GM21447 (cell line): Measurements from ENCODE around the gene RTEL1.
A peak's percentile ranks its signal among the peaks of the same experiment; 100 is the strongest.
"Not testable (repeated sequence)": the region's sequence is repeated elsewhere in the genome, so short reads cannot be mapped to it uniquely, and the experiment has no call there.

ENCODE experiments used
- ATAC-seq: cut with Tn5 transposase; IDR thresholded peaks from one replicate; pipeline ENCODE4 v1.9.1; 2021; ENCODE audit not compliant: unreplicated experiment

Gene RTEL1

DNA sequence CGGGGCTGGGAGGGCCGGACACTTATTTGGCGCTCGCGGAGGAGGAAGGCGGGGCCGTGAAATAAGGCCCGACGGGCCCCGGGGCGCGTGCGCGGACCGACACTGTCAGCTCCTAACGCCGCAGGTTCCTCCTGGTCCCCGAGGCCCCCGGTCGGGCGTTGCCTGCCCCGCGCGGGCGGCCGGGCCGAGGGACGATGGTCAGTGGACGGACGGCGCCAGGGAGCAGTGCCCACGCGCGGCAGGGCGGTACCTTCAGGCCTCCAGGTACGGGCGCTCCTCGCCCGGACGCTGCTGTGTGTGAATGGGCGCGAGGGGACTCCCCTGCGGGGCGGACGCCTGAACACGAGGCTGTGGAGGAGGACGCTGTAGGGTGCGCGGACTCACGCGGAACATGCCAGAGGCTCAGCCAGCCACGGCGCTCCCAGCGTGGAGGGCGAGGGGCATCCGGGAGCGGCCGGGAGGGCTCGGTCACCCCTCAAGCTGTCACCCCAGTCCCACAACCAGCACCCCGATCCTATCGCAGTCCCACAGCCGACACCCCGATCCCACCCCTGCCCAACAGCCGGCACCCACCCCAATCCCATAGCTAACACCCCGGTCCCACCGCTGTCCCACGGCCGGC is 30.9 kb upstream of the RTEL1 start:
- peak; percentile 61 for ATAC-seq

DNA sequence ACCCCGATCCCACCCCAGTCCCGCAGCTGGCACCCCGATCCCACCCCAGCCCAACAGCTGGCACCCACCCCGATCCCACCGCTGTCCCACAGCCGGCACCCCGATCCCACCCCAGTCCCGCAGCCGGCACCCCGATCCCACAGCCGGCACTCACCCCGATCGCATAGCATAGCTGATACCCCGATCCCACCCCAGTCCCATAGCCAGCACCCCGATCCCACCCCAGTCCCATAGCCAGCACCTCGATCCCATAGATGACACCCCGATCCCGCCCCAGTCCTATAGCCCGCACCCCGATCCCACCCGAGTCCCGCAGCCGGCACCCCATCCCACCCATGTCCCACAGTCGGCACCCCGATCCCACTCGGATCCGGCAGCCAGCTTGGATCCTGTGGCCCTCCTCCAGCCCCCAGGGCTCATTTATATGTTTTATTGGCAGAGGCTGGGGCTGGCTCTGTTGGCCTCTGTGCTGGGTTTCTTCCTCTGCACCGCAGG is 30.3 kb upstream of the RTEL1 start:
- ATAC-seq, result no peak

DNA sequence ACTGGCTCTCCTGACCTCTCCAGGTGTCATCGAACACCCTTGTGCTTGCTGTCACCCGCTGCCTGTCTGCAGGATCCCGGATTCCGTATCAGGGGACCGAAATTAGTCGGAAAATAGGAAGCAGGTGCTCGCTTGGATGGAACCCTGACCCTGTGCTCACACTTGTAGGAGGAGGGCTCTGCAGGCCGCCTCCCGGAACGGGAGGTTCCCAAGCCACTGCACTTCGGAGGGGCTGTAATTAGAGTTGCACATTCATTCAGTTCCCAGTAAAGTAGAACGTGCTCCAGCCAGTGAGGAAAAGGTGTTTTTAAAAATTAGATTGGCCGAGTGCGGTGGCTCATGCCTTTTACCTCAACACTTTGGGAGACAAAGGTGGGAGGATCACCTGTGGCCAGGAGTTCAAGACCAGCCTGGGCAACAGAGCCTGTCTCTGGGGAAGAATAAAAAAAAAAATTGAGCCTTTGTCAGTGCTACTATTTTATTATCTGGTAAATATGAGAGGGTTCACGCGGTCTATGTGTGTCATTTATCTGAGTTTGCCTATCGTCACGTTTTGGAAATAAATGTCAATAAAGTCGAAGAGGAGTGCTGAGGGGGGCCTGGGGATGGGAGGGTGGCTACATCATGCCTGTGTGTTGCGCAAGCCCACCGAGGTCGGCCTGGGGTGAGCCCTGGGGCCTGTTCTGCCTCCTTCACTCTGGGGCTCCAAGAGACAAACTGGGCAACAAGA is 29.7 kb upstream of the RTEL1 start:
- ATAC-seq, result no peak

DNA sequence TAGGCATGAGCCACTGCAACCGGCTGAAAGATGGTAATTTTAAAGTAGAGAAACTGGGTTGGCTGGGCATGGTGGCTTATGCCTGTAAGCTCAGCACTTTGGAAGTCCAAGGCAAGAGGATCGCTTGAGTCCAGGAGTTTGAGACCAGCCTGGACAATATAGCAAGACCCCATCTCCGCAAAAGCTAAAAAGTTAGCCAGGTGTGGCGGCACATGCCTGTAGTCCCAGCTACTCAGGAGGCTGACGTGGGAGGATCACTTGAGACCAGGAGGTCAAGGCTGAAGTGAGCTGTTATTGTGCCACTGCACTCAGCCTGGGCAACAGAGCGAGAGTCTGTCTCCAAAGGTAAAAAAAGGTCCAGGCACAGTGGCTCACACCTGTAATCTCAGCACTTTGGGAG is 27.2 kb upstream of the RTEL1 start:
- not testable (repeated sequence) for ATAC-seq

DNA sequence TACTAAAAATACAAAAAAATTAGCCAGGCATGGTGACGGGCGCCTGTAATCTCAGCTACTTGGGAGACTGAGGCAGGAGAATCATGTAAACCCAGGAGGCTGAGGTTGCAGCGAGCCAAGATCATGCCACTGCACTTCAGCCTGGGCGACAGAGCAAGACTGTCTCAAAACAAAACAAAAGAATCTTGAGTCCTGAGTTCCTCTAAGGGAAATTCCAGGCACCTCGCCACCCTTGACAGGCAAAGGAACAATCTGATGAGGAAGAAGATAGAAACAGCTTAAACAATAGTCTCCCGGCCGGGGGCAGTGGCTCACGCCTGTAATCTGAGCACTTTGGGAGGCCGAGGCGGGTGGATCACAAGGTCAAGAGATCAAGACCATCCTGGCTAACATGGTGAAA is 26.7 kb upstream of the RTEL1 start:
- not testable (repeated sequence) for ATAC-seq

DNA sequence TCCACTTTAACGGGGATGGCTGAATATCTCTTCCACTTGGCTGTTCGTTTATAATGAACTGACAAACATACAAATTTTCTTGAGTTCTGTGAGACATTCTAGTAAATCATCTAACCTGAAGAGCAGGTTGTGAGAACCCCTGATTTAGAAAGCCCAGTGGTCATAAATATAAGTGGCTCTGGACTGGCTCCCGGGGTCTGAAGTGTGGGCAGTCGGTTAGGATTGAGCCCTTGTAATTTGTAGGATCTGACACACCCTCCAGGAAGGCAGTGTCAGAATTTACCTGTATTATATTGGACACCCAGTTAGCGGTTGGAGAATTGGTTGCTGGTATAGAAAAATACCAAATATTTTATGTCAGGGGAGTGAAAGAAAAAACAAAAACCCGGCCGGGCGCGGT is 24.4 kb upstream of the RTEL1 start:
- no peak for ATAC-seq

DNA sequence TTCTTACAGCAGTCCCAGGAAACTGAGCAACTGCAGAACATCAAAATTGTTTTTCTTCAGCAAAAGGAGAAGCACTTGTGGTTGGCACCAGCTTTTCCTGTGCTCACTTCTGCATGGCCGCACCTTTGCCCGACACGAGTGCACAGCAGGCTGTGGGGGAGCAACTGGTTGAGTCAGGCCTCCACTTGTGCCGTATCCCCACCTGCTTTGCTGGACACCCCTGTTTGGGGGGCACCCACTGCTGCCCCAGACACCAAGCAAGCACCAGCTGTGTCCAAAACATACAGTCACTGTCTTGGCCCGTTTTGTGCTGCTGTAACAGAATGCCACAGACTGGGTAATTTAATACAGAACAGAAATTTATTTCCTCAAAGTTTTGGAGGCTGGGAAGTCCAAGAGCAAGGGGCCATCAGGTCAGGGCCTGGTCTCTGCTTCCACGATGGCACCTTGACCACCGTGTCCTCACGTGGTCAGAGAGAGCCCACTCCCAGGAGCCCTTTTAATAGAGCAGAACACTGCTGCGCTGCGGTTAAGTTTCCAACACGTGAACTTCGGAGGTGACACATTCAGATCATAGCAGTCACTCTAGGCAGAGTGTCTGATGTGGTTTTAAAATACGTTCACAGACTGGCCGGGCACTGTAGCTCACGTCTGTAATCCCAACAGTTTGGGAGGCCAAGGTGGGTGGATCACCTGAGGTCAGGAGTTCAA is 22.5 kb upstream of the RTEL1 start:
- peak; percentile 57 for ATAC-seq

DNA sequence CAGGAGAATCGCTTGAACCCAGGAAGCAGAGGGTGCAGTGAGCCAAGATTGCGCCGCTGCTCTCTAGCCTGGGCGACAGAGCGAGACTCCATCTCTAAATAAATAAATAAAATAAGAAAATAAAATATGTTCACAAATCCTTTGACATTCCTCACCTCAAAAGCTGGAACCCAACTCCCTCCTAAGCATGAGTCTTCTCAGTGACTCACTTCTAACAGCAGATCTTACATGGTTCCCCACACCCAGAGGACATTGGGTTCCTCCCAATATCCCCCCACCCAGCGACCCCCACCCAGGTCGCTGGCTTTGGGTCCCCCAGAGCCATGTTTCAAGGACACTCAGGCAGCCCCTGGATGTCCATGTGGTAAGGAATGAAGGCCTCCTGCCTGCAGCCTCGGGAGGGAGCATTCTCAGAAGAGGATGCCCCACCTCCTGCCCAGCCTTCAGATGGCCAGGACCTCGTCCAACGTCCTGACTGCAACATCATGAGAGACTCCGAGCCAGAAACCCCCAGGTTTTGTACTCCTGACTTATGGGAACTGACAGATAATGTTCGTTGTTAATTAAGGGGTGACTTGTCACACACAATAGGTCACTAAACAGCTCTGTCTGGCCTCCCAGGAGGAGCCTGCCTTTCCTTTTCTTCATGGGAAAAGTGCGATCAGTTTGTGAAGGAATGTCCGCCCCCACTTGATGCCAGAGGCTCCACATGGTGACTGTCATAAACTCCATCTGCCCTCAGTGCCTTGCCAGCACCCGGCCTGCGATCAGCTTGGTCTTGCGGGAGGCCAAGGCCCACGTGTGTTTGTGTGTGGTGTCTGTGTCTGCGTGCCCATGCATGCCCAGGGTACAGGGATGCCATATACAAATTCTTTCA is 21.1 kb upstream of the RTEL1 start:
- no peak for ATAC-seq

DNA sequence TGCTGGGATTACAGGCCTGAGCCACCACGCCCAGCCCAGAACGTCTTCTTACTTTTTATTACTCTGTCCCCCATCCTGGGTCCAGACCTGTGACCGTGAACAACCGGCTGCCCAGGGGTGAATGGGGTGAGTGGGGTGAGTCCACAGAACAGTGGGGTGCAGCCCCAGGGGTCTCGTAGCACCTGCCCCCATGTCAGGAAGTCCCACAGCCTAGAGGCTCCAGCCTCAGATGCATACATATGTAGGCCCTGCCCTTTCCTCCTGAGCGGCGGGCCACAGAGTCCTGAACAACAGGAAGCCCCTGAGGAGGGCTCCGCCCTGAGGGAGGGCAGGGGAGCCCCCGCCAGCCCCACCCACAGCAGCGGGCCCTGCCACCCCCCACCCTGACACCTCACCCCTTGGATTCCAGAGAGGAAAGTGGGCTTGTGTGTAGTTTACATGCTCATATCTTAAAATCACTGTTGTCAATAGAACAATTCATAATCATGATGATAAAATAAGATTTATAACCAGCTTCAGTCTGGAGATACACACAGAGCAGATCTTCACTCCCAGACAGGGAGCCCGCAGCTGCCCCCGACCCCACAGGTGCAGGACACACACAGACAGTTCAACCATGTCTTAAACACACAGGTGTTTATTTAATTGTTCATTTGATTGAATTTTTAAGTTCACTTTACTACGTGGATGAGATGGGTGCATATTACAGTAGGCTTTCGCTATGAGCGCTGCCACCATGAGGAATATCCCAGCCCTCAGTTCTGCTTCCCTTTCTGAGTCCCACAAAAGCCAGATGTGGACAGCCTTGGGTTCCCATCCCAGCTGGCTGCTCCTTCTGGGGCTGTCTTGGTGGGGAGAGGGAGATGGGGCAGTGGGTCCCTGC is 18.8 kb upstream of the RTEL1 start:
- ATAC-seq, result no peak

DNA sequence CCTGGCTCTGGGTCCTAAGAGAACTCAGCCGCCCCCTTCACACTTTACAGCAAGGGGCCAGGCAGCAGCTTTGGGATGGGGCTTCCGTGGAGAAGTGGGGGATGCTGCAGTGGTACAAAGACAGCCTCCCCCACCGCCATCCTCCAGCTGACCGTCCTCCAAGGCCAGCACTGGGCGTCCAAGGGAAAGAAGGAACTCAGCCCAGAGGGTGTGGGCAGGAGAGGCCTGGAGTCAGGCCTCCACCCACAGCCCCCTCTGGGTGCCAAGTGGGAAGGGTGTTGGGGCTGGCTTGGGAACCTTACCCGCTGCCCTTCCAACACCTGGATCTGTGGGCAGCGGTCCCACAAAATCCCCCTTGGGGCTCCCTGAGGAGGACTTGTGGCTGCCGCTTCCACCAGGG is 18.0 kb upstream of the RTEL1 start:
- no peak for ATAC-seq

DNA sequence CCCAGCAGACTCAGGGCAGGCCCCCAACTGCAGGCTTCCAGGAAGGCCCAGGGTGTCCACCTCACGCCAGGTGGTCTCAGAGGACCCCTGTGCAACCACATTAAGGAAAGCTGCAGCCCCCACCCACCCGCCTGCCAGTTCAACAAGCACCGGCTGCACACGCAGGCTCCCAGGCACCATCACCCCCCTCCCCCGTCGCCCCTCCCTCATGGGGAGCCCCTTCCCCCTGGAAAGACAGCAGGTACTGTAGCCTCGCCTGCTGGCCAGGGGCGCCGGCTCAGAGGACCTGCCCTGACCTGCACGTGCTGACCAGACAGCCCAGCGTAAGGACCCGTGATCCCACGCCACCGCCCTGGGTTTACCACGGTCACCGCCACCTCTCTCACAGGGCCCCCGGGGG is 17.4 kb upstream of the RTEL1 start:
- ATAC-seq, result not testable (repeated sequence)

DNA sequence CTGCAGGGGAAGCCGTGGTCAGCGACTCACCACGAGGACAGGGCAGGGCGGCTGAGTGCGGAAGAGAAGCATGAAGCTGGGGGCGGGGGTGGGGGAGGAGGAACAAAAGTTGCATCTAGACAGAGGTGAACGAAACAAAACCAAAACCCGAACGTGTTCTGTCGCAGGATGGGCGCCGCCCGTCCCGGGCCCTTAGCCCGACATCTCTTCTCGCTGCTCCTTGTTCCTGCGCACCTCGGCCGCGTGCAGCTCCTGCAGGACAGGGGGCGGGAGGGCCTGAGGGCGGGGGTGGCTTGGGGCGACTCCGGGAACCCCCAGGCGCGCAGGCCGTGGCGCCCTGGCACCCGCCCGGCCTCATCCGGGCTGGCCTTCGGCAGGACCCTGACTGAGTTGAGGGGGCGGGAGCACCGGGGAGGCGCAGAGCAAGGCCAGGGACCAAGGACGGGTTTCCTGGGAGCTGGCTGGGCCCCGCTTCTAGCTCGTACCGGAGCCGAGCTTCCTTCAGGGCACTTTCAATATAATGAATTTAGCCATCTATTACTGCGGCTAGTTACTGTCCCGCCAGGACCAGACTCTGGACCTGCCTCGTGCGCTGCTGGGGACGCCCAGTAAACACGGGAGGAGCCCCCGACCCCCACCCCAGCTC is 16.8 kb upstream of the RTEL1 start:
- no peak for ATAC-seq

DNA sequence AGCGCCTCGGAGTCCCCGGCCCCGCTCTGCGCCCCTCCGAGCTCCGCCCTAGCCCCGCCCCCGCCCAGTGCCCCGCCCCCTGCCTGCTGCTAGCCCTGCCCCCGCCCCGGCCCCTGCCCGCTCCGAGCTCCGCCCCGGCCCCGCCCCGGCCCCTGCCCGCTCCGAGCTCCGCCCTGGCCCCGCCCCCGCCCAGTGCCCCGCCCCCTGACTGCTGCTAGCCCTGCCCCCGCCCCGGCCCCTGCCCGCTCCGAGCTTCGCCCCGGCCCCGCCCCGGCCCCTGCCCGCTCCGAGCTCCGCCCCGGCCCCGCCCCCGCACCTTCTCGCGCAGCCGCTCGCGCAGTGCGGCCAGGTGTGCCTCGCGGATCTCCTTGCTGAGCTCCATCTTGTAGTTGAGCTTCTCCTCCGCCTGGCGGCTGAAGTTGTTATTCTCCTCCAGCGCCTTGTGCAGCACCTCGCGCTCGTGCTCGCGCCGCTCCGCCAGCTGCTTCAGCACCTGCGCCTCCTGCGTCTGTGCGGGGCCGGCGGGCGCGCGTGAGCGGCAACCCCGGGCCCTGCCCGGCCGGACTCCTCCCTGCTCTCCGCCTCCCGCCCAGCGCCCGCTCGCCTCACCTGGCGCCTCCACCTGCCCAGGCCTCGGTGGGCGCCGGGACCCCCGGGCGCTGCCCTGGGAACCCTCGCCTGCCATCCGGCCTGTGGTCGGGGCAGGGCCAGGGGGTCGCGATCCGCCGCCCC is 16.2 kb upstream of the RTEL1 start:
- ATAC-seq, result peak; percentile 50

DNA sequence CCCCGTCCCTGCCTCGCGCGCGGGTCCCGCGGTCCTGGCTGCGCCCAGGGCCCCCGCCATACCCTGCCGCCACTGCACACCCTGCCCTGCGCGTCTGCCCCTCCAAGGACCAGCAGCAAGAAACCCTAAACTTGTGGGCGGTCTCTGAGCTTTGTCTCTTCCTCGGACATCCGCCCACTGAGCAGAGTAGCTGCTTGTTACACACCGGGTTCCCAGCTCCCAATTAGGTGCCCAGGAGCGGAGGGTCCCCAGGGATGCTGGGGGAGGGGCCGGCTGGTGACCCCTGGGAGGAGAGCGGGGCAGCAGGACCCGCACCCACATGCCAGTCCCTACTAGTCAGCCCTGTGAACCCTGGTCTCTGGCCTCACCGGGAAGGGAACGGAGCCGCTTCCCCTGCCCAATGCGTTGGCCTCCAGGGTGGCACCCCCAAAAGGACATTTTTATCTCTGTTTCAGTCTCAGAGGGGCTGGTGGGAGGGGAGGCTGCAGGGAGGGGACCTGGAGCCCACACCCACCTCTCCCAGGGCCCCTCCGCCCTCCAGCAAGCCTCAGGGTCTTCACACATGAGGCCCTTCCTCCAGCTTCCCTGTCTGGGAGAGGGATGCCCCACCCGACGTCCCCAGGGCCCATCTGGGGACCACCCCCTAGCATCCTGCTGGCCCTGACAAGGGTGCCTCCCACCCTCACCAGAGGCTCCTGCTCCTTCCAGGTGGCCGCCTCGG is 15.4 kb upstream of the RTEL1 start:
- ATAC-seq, result no peak

DNA sequence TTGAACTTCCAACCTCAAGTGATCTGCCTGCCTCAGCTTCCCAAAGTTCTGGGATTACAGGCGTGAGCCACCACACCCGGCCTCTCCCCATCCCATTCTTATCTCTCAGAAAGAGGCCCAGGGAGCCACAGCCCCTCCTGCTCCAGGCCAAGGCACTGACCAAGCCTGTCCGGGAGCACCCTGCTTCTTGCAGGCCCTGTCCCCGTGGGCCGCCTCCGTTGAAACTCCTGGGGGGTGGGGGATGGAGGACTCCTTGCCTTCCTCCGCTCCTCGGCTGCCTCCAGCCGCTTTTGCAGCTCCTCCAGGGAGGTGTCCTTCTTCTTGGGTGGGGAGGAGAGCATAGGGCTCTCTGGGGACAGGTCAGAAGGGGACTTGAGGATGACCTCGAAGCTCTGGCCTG is 14.6 kb upstream of the RTEL1 start:
- no peak for ATAC-seq

DNA sequence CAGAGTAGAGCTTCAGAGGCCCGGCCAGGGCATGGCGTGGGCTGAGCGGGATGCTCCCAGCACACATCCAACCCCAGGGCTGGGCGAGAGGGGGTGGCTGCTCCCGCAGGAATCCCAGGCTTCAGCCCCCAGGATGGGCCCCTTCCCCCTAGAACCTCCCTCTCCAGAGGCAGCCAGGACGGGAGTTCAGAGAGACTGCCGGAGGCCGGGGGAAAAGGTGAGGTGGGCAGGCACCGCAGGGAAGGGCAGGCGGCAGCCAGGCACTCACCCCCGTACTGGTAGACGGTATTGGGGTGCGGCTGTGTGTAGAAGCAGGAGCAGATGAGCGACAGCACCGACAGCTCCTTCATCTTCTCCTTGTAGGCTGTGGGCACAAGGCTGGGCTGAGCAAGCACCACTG is 14.2 kb upstream of the RTEL1 start:
- ATAC-seq, result no peak

DNA sequence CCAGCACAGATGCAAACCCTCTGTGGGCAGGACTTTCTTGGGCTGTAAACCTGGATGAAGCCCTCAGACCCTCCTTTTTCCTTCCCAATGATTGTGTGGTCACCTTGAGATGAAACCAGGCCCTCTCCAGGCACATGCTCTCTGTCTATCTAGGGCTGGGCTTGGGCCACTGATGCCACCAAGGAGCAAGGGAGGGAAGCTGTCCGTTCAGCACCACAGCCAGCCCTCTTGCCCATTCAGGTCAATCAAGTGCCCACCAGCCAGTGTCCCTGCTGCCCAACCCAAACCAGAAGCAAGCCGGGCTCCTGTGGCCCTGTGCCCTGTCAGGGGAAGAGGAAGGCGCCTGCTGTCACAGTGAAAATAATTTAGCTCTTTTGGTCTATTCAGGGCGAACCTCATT is 12.9 kb upstream of the RTEL1 start:
- no peak for ATAC-seq

DNA sequence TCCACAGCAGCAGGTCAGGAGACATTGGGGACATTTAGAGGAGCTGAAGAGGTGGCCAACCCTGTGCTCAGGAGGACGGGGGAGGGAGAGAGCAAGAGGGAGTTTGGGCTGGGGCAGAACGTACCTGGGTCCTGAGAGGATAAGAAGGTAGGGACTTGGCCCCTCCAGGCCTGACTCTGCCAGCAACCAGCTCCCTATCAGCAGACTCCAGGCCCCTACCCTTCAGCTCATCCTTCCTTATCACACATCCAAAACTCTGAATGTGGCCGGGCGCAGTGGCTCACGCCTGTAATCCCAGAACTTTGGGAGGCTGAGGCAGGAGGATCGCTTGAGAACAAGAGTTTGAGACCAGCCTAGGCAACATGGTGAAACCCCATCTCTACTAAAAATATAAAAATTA is 9.9 kb upstream of the RTEL1 start:
- ATAC-seq, result no peak
